Measurements from ENCODE around the gene CALHM3. TPM values are rescaled to one million over a fixed set of nuclear protein-coding genes. Genes with fewer than 3 reads are reported as not detected.

CALHM3 gene
- total RNA-seq, 1 donor from 2014 or later: not detected

GRCh38 chr10:103501186-103501585, 22.1 kb upstream of the CALHM3 start:
- peak; percentile 37 for DNase-seq
- peaks cover 14% of the 10 kb centered on the region for H3K27me3 Mint-ChIP-seq (ENCODE audit: unreplicated experiment)
- peaks cover 22% of the 10 kb centered on the region for H3K4me1 Mint-ChIP-seq (ENCODE audit: low read depth, unreplicated experiment)
- TF ChIP-seq CTCF (IDR thresholded peaks at IDR 0.05; ENCODE audit: partially characterized antibody, unreplicated experiment): no peak
- H3K27ac Mint-ChIP-seq (ENCODE audit: unreplicated experiment): peak overlapping the region; percentile 3
- peaks cover 2% of the 10 kb centered on the region for H3K9me3 Mint-ChIP-seq (ENCODE audit: unreplicated experiment)
- H3K36me3 Mint-ChIP-seq (ENCODE audit: unreplicated experiment): no peaks in the 10 kb centered on the region
- peak overlapping the region; percentile 37 for H3K4me3 Mint-ChIP-seq (ENCODE audit: unreplicated experiment)

GRCh38 chr10:103500481-103500880, 21.4 kb upstream of the CALHM3 start:
- peaks cover 17% of the 10 kb centered on the region for H3K27me3 Mint-ChIP-seq (ENCODE audit: unreplicated experiment)
- H3K4me3 Mint-ChIP-seq (ENCODE audit: unreplicated experiment): no peak overlapping the region
- no peak for TF ChIP-seq CTCF (IDR thresholded peaks at IDR 0.05; ENCODE audit: partially characterized antibody, unreplicated experiment)
- H3K36me3 Mint-ChIP-seq (ENCODE audit: unreplicated experiment): no peaks in the 10 kb centered on the region
- no peak overlapping the region for H3K27ac Mint-ChIP-seq (ENCODE audit: unreplicated experiment)
- peaks cover 2% of the 10 kb centered on the region for H3K9me3 Mint-ChIP-seq (ENCODE audit: unreplicated experiment)
- peaks cover 22% of the 10 kb centered on the region for H3K4me1 Mint-ChIP-seq (ENCODE audit: low read depth, unreplicated experiment)
- no peak for DNase-seq

- H3K9me3 Mint-ChIP-seq (ENCODE audit: unreplicated experiment): peaks cover 2% of the 10 kb centered on the region
- peaks cover 20% of the 10 kb centered on the region for H3K27me3 Mint-ChIP-seq (ENCODE audit: unreplicated experiment)
- H3K27ac Mint-ChIP-seq (ENCODE audit: unreplicated experiment): no peak overlapping the region
- no peak for DNase-seq
- TF ChIP-seq CTCF (IDR thresholded peaks at IDR 0.05; ENCODE audit: partially characterized antibody, unreplicated experiment): no peak
- peaks cover 22% of the 10 kb centered on the region for H3K4me1 Mint-ChIP-seq (ENCODE audit: low read depth, unreplicated experiment)
- H3K36me3 Mint-ChIP-seq (ENCODE audit: unreplicated experiment): no peaks in the 10 kb centered on the region
- no peak overlapping the region for H3K4me3 Mint-ChIP-seq (ENCODE audit: unreplicated experiment)
Observed at GRCh38 chr10:103499881-103500280, 20.8 kb upstream of the CALHM3 start.

- H3K27ac Mint-ChIP-seq (ENCODE audit: unreplicated experiment): no peak overlapping the region
- peaks cover 1% of the 10 kb centered on the region for H3K9me3 Mint-ChIP-seq (ENCODE audit: unreplicated experiment)
- no peak for DNase-seq
- TF ChIP-seq CTCF (IDR thresholded peaks at IDR 0.05; ENCODE audit: partially characterized antibody, unreplicated experiment): no peak
- H3K4me3 Mint-ChIP-seq (ENCODE audit: unreplicated experiment): no peak overlapping the region
- H3K36me3 Mint-ChIP-seq (ENCODE audit: unreplicated experiment): no peaks in the 10 kb centered on the region
- peaks cover 21% of the 10 kb centered on the region for H3K27me3 Mint-ChIP-seq (ENCODE audit: unreplicated experiment)
- H3K4me1 Mint-ChIP-seq (ENCODE audit: low read depth, unreplicated experiment): peaks cover 24% of the 10 kb centered on the region
Observed at GRCh38 chr10:103498936-103499638, 20.0 kb upstream of the CALHM3 start.

- Mint-ChIP-seq H3K4me3 (ENCODE audit: unreplicated experiment) (no peak overlapping the region), H3K4me1 (ENCODE audit: low read depth, unreplicated experiment) (peaks cover 20% of the 10 kb centered on the region), H3K27me3 (ENCODE audit: unreplicated experiment) (peaks cover 21% of the 10 kb centered on the region), H3K36me3 (ENCODE audit: unreplicated experiment) (no peaks in the 10 kb centered on the region), H3K9me3 (ENCODE audit: unreplicated experiment) (peaks cover 3% of the 10 kb centered on the region), H3K27ac (ENCODE audit: unreplicated experiment) (no peak overlapping the region)
- TF ChIP-seq CTCF (IDR thresholded peaks at IDR 0.05; ENCODE audit: partially characterized antibody, unreplicated experiment): no peak
- DNase-seq: no peak
Observed at GRCh38 chr10:103497161-103497915, 18.3 kb upstream of the CALHM3 start.
